ENCODE results near the gene NAA11. TPM values are rescaled to one million over a fixed set of nuclear protein-coding genes. Genes with fewer than 3 reads are reported as not detected.

The NAA11 gene
- polyA plus RNA-seq, 1 donor, result 0.09 TPM

Other genes starting within 250 kb of the NAA11 start
- gene GK2, start 82.2 kb upstream of the NAA11 start, polyA plus RNA-seq, result not detected